ENCODE data around the gene AOAH. TPM values are rescaled to one million over a fixed set of nuclear protein-coding genes. Genes with fewer than 3 reads are reported as not detected.
"Not testable (repeated sequence)": the region's sequence is repeated elsewhere in the genome, so short reads cannot be mapped to it uniquely, and the experiment has no call there.

The AOAH gene
- total RNA-seq, 1 donor from 2014 or later = 3.6 TPM

GRCh38 chr7:36736090-36736898, 12.0 kb upstream of the AOAH start:
- DNase-seq = no peak

DNA sequence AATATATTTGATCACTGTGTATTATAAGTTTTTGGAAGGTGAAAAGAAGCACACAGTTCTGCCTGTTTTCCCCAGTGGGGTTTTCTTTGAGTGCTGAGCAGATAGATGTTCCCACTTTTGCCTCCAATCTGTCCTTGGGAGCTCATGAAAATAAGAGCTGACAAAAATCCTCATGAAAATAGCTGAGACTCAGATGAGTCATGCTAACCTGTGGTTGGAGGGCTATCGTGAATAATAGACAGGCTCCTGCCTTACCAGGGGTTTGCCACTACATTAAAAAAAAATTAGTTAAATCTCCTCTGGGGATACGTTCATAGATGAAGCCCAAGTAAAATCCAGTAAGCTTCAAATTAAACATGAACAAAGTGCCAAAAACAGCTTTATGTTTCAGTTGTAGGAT, 10.9 kb upstream of the AOAH start:
- no peak for DNase-seq

GRCh38 chr7:36734731-36735130, 10.4 kb upstream of the AOAH start:
- no peak for DNase-seq

- DNase-seq = no peak
These were observed 9.1 kb upstream of the AOAH start for GRCh38 chr7:36733411-36733810.

DNA sequence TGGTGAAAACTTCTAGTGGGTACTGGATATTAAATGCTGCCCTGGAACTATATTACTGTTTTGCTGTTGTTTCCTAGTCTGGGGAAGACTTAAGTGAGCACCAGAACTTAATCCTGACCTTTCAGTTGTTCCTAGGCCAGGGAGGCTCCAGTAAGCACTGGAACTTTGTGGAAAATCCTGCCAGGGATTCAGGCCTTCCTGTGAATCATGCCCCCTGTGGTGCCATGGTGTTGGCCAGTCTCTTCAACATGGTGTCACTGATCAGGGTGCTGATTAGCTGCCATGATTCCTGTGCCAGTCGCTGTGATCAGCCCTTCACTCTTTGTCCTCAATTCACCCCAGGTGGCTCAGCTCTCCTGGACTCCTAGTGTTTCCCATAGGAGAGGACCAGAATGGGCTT, 8.5 kb upstream of the AOAH start:
- DNase-seq = no peak

DNA sequence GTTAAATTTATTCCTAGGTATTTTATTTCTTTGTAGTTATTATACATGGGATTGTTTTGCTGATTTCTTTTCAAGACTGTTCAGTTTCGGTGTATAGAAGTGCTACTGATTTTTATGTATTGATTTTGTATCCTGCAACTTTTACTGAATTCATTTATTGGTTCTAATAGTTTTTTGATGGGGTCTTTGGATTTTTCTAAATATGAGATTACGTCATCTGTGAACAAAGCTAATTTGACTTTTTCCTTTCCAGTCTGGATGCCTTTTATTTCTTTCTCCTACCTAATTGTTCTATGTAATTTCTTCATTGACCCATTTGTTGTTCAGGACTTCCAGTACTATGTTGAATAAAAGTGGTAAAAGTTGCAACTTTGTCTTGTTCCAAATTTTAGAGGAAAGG, 5.8 kb upstream of the AOAH start:
- no peak for DNase-seq

- DNase-seq = no peak
These were observed 3.8 kb upstream of the AOAH start for GRCh38 chr7:36728143-36728542.

- no peak for DNase-seq
These were observed 2.7 kb upstream of the AOAH start for GRCh38 chr7:36726806-36727503.

- no peak for DNase-seq
These were observed 2.0 kb upstream of the AOAH start for GRCh38 chr7:36726311-36726710.

- DNase-seq = no peak
These were observed 702 bp upstream of the AOAH start for GRCh38 chr7:36724996-36725395.

DNA sequence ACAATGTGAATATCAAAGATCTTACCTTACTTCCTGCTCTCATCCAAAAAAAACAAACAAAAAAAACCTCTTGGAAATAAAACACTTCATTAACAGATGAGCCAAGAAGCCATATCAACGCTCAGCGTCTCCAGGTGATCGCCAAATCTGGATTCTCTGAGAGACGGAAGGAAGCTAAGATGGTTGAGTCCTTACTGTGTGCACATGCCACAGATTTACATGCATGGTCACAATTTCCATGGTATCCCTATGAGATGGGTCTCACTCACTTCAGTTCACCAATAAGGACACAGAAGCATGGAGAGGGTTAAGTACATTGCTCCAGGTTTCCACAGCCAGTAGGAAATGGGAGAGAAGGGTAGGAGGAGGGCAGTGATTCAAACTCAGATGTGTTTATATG, 1.0 kb downstream of the AOAH start:
- DNase-seq = no peak

GRCh38 chr7:36719083-36719632, 5.1 kb downstream of the AOAH start:
- no peak for DNase-seq

DNA sequence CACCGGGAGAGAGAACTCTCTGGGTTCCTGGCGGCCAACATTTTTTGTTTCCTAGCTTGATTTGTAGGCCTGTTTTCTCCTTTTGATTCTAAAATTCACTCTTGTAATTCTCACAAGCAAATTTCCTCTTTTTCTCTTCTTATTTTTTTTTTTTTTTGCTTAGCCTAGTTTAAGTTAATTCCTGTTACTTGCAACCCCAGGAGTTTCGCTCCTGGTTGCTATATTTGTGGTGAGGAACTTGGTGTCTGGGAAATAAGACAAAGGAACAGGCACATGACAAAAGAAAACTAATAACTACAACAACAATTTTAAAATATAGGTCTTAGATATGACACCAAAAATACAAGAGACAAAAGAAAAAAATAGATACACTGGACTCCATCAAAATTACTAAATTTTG, 6.7 kb downstream of the AOAH start:
- DNase-seq = no peak

GRCh38 chr7:36716802-36717201, 7.5 kb downstream of the AOAH start:
- DNase-seq = not testable (repeated sequence)

DNA sequence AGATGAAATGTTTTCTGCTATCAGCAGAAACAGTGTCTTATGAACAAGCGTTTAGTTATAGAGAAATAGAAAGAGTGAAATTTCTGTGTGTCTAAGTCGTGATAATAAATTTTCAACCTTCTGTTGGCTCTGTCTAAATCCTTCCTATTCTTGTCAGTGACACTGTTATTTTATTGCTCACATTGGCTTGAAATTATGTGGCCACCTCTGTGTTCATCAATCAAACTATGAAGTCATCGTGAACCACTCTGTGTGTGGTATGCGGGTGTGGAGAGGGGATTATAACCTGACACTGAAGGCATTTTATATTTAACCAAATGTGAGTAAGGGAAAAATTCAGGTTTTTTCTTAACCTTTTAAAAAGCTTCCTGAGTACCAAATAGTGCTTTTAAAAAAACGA, 12.3 kb downstream of the AOAH start:
- no peak for DNase-seq

- DNase-seq = no peak
These were observed 13.0 kb downstream of the AOAH start for GRCh38 chr7:36711256-36711655.

DNA sequence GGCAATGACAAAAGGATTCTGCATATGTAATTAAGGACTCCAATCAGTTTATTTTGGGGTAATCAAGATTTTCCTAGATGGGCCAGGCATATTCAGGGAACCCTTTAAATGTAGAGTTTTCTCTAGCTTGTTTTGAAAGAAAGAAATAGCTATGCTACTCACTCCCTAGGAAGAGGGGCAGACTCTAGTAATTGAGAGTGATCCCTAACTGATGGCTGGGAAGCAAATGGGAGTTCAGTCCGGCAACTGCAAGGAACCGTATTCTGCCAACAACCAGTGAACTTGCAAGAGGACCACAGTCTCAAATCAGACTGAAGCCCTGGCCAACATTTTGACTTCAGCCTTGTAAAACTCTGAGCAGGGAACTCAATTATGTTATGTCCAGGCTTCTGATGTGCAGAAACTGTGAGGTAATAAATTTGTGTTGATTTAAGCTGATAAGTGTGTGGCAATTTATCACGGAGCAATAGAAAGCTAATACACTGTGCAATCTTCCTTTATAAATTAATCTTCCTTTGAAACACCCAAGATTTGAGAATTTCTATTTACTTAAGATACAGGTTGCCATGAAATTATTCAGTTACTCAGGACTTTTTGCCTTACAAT, 14.0 kb downstream of the AOAH start:
- no peak for DNase-seq

- no peak for DNase-seq
These were observed 15.5 kb downstream of the AOAH start for GRCh38 chr7:36708767-36709166.

DNA sequence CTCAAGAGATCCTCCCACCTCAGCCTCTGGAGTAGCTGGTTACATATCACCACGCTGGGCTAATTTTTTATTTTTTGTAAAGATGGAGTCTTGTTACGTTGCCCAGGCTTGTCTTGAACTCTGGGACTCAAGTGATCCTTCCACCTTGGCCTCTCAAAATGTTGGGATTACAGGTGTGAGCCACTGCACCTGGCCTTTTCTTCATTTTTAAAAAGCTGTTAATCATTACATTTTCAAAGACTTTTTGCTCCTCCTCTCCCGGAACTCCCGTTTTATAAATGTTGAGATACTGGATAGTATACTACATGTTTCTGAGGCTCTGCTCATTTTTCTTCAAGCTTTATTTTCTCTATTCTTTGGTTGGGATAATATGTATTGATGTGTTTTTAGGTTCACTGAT, 16.4 kb downstream of the AOAH start:
- DNase-seq = no peak

- no peak for DNase-seq
These were observed 16.8 kb downstream of the AOAH start for GRCh38 chr7:36707465-36707864.

DNA sequence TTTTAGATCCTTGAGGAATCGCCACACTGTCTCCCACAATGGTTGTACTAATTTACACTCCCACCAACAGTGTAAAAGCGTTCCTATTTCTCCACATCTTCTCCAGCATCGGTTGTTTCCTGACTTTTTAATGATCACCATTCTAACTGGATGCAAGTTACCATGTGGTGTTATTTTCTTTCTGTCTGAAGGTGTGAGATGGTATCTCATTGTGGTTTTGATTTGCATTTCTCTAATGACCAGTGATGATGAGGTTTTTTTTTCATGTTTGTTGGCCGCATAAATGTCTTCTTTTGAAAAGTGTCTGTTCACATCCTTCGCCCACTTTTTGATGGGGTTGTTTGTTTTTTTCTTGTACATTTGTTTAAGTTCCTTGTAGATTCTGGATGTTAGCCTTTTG, 20.4 kb downstream of the AOAH start:
- DNase-seq = not testable (repeated sequence)

DNA sequence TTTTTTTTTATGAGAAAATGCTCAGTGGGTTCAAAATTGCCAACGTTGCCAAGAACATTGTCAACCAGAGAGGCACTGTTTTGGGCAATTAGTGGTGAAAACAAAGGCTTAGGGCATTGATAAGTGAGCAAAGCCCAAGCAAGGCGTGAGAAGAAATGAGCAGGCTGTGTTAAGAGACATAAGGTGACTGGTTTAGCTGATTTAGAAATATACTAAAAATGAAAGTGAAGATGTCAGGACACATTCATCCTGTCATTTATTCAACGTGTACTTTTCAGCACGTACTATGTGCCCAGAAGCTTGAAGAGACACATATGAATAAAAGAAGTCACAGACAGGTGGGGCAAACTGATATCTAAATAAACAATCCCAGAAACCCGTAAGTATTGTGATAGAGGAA, 31.8 kb downstream of the AOAH start:
- no peak for DNase-seq

DNA sequence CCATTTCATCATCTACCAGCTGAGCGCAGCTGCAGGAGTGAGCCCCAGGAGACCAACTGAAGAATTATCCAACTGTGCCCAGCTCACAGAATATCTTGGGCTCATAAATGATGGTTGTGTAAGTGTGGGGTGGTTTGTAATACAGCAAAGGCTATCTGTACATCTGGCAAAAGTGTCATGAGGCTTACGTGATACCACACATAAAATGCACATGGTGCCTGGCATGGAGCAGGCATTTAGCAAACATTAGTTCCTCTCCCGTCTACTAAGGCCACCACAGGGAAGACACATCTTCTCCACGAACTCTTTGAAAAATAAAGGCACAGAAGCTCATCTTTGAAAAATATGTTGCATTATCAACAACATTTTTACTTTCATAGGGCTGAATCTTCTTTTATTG, 32.3 kb downstream of the AOAH start:
- DNase-seq = no peak

Data from occipital lobe (tissue), 2 donors.